Measurements from ENCODE around the gene NR5A1.

DNA sequence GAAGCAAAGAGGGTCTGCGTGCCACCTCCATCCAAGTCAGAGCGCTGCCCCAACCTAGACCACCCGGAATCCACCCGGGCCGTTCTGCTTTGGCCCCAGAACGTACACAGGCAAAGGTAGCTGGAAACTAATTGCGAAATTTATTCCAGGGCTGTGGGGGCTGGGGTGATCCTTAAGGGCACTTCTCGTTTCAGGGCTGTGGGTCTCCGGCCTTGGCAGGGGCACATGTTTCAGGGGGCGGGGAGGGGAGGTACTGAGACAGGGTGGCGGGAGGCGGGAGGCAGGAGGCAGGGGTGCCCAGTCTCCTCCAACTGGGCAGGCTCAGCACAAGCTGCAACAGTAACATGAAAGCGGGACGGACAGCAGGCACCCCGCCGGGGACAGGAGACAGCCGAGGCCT, 26.1 kb downstream of the NR5A1 start:
- TF ChIP-seq POLR2A (IDR thresholded peaks at IDR 0.05), result no peak
- TF ChIP-seq, protein P1, sequence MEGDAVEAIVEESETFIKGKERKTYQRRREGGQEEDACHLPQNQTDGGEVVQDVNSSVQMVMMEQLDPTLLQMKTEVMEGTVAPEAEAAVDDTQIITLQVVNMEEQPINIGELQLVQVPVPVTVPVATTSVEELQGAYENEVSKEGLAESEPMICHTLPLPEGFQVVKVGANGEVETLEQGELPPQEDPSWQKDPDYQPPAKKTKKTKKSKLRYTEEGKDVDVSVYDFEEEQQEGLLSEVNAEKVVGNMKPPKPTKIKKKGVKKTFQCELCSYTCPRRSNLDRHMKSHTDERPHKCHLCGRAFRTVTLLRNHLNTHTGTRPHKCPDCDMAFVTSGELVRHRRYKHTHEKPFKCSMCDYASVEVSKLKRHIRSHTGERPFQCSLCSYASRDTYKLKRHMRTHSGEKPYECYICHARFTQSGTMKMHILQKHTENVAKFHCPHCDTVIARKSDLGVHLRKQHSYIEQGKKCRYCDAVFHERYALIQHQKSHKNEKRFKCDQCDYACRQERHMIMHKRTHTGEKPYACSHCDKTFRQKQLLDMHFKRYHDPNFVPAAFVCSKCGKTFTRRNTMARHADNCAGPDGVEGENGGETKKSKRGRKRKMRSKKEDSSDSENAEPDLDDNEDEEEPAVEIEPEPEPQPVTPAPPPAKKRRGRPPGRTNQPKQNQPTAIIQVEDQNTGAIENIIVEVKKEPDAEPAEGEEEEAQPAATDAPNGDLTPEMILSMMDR (IDR thresholded peaks at IDR 0.05), result no peak

Measured in heart left ventricle (tissue), 13 donors.